RWPE2 (cell line): Measurements from ENCODE around the gene USP6NL.

Experiments used
- ATAC-seq: fragments of 200-7000 bp; cut with Tn5 transposase; 3 replicates; pipeline ENCODE4 v1.9.1; 2021; ENCODE audit warnings: low read depth
- DNase-seq: peaks from one replicate; pipeline ENCODE4 v3.0.0-alpha.2; 2020; ENCODE audit warnings: low spot score
- H3K27ac ChIP-seq: fragments of 450-650 bp; 2 replicates; pipeline ENCODE4 v1.5.1; 2017; ENCODE audit warnings: mild to moderate bottlenecking; ENCODE audit not compliant: poor library complexity, severe bottlenecking
- H3K27me3 ChIP-seq: fragments of 250-450 bp; sonication (Bioruptor Pico); 2 replicates; pipeline ENCODE4 v1.5.1; 2021; ENCODE audit warnings: mild to moderate bottlenecking, moderate library complexity; ENCODE audit not compliant: insufficient read depth, poor library complexity, severe bottlenecking
- H3K36me3 ChIP-seq: fragments of 250-450 bp; sonication (Bioruptor Pico); 2 replicates; pipeline ENCODE4 v1.5.1; 2020; ENCODE audit warnings: low read depth, mild to moderate bottlenecking, moderate library complexity
- H3K4me1 ChIP-seq: fragments of 250-450 bp; sonication (Bioruptor Pico); 2 replicates; pipeline ENCODE4 v1.5.1; 2021; ENCODE audit warnings: mild to moderate bottlenecking, moderate library complexity; ENCODE audit not compliant: insufficient read depth, poor library complexity, severe bottlenecking
- H3K4me3 ChIP-seq: fragments of 250-450 bp; sonication (Bioruptor Pico); 2 replicates; pipeline ENCODE4 v1.5.1; 2021; ENCODE audit warnings: mild to moderate bottlenecking, moderate library complexity; ENCODE audit not compliant: severe bottlenecking
- H3K9me3 ChIP-seq: fragments of 250-450 bp; sonication (Bioruptor Pico); 2 replicates; pipeline ENCODE4 v1.5.1; 2021; ENCODE audit warnings: mild to moderate bottlenecking, moderate library complexity; ENCODE audit not compliant: severe bottlenecking
- CTCF ChIP-seq: fragments of 450-650 bp; IDR thresholded peaks from one replicate; pipeline ENCODE4 v1.5.1; 2017; ENCODE audit warnings: mild to moderate bottlenecking, moderate library complexity; ENCODE audit not compliant: poor library complexity, severe bottlenecking

USP6NL gene

DNA sequence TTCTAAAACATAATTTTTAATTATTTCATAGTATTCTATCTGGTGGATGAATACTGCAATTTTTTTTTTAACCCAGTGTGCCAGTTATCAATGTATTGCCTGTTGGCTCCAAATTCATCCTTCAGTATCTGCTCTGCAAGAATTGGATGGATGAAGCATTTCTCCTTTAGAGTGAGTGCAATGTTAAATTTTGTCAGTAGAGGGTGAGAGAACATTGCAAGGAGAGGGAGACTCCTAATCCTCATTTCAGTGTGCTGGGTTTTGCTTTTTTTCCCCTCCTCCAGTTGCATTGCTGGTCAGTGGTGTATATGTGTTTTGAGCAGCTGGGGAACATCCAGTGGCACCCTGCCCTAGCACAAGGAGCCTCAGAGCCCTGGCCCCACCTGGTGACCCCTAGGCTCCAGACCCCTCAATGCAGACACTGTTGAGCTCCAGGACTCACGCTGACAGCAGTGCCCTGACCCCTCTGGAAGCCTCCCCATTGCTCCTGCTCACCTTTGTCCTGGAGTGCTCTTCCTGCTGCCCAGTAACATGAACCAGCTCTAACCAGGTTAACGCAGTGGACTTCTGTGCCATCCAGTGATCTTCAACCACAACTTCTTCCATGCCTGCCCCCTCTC lies 199.4 kb downstream of the USP6NL start:
- no peaks in the 10 kb centered on the region for H3K9me3 ChIP-seq
- H3K4me3 ChIP-seq = no peak overlapping the region
- no peak overlapping the region for H3K27ac ChIP-seq
- TF ChIP-seq CTCF = no peak
- H3K4me1 ChIP-seq = no peaks in the 10 kb centered on the region
- no peaks in the 10 kb centered on the region for H3K36me3 ChIP-seq
- no peak for DNase-seq
- no peak for ATAC-seq
- H3K27me3 ChIP-seq = no peaks in the 10 kb centered on the region

DNA sequence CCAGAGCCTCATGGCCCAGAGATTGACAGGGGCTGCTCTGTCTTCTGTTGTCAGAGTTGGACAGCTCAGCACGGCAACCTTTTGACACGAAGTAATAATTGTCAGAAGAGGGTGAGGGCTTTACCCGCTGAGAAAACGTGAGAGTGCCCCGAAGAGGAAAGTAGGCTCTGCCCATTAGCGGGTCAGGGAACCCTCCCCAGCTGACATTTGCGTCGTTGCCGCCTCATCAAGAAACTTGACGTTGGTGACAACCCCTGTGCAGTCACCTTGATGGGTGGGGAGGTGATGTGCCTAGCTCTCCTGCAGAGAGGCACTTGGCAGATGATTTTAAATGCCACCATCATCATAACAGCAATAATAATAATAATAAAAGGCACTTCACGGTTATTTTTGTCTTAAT lies 202.1 kb downstream of the USP6NL start:
- Histone ChIP-seq H3K4me3 (no peak overlapping the region), H3K27me3 (no peaks in the 10 kb centered on the region), H3K4me1 (no peaks in the 10 kb centered on the region), H3K9me3 (no peaks in the 10 kb centered on the region), H3K27ac (no peak overlapping the region), H3K36me3 (no peaks in the 10 kb centered on the region)
- DNase-seq (no peak), ATAC-seq (no peak)
- no peak for TF ChIP-seq CTCF

- DNase-seq (no peak), ATAC-seq (no peak)
- Histone ChIP-seq H3K4me3 (no peak overlapping the region), H3K27ac (no peak overlapping the region), H3K36me3 (no peaks in the 10 kb centered on the region), H3K27me3 (no peaks in the 10 kb centered on the region), H3K9me3 (no peaks in the 10 kb centered on the region), H3K4me1 (no peaks in the 10 kb centered on the region)
- TF ChIP-seq CTCF = no peak
Observed at GRCh38 chr10:11407939-11408338, 203.5 kb downstream of the USP6NL start.

GRCh38 chr10:11406746-11407145 lies 204.7 kb downstream of the USP6NL start:
- ATAC-seq = no peak

More at GRCh38 chr10:11406746-11407145, 204.7 kb downstream of the USP6NL start:
- Histone ChIP-seq H3K27me3 (no peaks in the 10 kb centered on the region), H3K4me3 (no peak overlapping the region), H3K9me3 (no peaks in the 10 kb centered on the region), H3K36me3 (no peaks in the 10 kb centered on the region), H3K27ac (no peak overlapping the region), H3K4me1 (no peaks in the 10 kb centered on the region)
- TF ChIP-seq CTCF = no peak
- no peak for DNase-seq
